ENCODE data around the gene TUBA1C.

DNA sequence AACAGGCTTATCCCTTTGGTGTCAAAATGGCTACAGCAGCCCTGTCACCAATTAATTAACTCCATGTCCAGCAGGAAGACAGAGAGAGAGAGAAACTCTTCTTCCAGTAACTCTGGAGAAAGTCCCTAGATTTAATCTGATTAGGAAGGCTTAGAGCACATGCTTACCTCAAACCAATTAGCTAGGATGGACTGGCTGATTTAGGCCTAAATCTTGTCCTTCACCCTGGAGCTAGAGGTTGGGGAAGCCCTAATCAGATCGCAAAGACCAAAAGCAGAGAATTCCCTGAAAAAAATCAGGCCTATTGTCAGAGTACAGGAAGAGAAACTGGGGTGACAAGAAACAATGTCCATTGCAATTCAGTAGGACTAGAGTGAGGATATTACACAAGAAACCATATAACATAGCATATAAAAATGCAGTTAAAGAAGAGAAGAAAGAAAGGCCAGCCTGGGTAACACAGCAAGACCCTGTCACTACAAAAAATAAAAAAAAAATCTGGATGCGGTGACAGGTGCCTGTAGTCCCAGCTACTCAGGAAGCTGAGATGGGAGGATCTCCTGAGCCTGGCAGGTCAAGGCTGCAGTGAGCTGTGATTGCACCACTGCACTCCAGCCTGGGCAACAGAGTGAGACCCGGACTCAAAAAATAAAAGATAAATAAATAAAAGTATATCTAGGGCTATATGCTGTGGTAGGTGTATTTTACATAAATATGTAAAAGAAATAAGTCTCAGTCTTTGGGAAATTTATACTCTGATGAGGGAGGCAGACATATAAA is 41.1 kb upstream of the TUBA1C start:
- TF ChIP-seq SPI1 (IDR thresholded peaks at IDR 0.05; ENCODE audit: low read depth, low read length) (no peak), POLR2A (IDR thresholded peaks at IDR 0.05; ENCODE audit: low read depth, low read length) (no peak), POLR2AphosphoS5 (IDR thresholded peaks at IDR 0.05; ENCODE audit: low read depth, low read length) (no peak), TAF1 (IDR thresholded peaks at IDR 0.05; ENCODE audit: low read depth, low read length) (no peak), PAX5 (IDR thresholded peaks at IDR 0.05; ENCODE audit: insufficient read depth, low read length, severe bottlenecking) (no peak)

Measured in GM12891 (cell line).